HuH-7.5 (cell line): Measurements from ENCODE around the gene BBLN.
"Not testable (repeated sequence)": the region's sequence is repeated elsewhere in the genome, so short reads cannot be mapped to it uniquely, and the experiment has no call there.

Experiments used
- DNase-seq: peaks from one replicate; pipeline ENCODE4 v3.0.0; 2011; ENCODE audit warnings: low spot score

The BBLN gene

DNA sequence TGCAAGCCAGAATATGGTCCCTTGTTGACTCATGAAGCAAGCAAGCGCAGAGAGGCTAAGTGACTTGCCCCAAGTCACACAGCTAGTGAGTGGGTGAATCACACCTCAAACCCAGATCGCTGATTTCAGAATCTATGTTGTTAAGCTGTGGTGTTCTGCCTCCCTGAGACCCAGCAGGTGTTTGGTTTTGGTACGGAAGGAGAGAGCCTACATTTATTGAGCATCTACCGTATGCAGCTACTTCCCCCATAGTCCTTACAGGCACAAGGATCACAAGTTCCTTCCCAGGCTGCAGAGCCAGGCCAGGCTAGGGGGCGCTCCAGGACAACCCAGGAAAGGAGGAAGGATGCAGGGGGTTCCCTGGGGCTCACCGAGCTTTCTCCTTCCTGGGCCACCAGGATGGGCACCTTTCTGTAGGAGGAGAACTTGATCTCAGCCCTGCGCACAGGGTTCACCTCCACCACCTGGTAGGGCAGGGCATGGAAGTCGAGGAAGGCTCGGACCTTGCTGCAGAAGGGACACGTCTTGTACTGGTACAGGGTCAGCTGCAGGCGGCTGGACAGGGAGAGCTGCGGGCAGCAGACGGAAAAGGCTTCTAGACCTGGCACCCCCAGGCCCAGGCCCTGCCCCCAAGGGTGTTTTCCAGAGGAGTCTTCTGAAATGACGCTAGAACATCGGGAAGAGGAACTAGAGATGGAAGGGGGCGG is 35.0 kb upstream of the BBLN start:
- no peak for DNase-seq

- DNase-seq: no peak
Measured at GRCh38 chr9:128125580-128126354, 34.3 kb upstream of the BBLN start.

DNA sequence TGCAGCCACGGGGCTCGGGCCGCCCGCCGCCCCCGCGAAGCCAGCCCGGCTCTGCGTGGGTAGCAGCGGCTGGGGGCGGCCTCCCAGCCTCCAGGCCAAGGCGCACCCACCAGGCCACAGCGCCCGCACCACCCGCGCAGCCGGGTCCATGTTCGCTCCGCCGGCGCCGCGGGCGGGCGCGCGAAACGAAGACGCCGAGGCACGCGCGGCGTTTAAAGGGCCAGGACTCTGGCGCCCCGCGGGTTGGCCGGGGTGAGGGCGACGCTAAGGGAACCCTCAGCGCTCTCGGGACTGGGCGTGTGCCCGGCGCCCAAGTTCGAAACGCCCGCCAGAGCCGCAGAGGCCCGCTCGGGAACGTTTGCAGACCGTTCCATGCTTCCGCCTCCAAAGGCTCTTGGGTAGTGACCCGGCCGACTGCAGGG is 32.5 kb upstream of the BBLN start, which contains the start of gene PTGES2:
TSS of gene PTGES2 (minus strand) at position 162 of the 422 bp plus-strand sequence. CDS start at position 150, 12 bp downstream.
- DNase-seq: peak; percentile 64

DNA sequence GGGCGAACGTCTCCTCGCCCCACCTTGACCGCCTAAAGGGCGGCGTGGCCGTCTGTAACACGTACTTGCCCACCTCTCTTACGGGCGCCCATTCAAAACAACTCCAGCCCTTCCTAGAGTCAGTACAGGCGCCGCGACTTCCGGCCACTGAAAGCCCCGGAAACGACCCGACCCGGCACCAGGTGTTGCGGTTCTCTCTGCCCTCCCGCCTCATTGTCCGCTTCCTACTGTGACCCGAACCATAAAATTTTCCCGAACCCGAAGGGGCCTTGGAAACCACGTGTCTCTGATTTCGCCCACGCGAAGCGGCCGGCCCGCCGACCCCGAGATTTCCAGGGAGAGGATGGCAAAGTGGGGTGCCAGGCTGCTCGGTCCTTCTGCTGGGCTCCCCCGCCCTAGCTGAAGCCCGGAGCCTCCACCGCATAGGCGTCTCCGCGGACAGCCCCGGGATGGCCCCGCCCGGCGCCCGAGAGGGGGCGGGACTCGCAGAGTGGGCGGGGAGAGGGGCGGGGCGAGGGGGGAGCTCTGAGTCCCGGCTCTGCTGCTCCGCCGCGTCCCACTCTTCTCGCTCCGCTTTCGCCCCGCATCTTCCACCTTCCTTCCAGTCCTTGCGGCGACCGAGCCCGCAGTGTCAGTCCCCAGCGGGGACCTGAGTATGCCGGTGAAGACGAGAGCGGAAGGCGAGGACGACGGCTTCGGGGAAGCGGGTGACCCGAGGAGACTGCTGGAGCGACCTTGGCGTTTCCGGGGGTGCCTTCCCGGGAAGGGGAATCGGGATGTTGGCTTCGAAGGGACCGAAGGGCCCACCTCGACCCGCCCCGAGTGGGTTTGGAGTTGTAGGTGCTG is 31.9 kb upstream of the BBLN start:
- peak; percentile 71 for DNase-seq

DNA sequence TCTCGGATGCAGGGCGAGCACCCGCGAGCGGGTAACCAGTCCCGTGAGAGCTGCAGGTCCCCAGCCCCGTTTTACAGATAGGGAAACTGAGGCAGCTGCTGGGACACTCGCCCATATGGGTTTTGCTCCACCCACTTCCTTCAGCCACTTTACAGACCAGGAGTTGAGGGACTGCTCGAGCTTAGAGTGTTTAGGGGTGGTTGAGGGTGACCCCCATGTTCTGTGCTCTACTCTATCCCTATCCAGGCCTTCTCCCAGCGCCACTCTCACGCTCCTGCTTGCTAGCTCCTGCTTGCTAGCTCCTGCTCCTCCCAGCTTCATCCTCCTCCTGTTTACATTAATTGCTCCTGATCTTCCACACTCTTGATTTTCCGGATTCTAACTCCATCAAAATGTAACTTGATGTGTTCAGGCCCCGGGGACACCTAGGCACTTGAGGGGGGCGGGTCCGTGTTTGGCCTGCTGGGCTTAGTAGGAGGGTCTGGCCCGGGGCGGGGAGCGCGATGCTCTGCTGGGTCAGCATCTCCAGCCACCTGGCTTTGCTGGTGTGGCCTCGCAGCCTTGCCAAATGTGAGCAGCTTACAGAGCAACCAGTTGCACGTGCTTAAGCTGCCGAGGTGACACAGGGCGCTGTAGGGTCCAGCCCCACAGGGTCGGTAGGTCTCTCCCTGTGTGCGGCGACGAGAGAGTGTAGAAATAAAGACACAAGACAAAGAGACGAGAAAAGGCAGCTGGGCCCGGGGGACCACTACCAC is 31.1 kb upstream of the BBLN start:
- DNase-seq: no peak

DNA sequence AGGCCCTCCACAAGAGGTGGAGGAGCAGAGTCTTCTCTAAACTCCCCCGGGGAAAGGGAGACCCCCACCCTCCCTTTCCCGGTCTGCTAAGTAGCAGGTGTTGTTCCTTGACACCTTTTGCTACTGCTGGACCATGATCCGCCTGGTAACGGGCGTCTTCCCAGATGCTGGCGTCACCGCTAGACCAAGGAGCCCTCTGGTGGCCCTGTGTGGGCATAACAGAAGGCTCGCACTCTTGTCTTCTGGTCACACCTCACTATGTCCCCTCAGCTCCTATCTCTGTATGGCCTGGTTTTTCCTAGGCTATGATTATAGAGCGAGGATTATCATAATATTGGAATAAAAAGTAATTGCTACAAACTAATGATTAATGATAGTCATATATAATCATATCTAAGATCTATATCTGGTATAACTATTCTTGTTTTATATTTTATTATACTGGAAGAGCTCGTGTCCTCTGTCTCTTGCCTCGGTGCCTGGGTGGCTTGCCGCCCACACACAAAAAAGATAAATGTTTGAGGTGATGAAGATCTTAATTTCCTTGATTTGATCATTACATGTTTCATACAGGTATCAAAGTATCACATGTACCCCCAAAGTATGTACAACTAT is 30.0 kb upstream of the BBLN start:
- not testable (repeated sequence) for DNase-seq

DNA sequence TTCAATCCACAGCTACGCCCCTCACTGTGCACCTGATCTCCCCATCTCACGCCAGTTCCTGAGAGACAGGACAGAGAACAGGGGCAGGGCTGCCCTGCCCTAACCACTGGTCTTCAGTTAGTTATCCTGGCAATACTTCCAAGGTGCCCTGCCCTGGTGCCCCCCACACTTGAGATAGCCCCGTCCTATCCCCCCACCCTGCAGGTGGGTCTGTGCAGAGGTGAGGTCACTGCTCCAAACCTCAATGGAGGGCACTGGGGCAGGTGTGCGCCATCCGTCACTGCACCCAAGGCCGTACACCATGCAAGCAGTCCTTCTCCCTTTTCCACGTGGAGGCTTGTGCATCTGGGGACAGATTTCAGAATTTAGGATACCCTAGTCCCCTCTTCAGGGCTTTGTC is 29.4 kb upstream of the BBLN start:
- DNase-seq: not testable (repeated sequence)

GRCh38 chr9:128131346-128131745 is 28.7 kb upstream of the BBLN start:
- not testable (repeated sequence) for DNase-seq

- not testable (repeated sequence) for DNase-seq
Measured at GRCh38 chr9:128132139-128132538, 27.9 kb upstream of the BBLN start.

DNA sequence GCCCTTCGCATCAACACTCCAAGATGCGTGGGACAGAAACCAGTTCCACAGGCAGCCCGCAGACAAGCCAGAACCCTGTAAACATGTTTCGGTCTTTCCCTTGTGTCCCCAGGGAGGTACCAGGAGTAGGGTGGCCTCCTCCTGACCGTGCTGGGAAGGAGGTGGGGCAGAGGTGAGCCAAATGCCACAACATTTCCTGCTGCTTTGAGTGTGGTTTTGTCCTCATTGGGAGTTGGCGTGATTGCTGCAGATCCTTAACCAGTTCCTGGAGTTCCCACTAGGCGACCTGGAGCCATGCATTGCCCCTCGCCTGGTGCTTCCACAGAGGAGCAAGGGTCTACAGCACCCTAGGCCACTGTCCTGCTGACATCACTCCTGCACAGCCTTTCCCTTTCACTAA is 24.5 kb upstream of the BBLN start:
- not testable (repeated sequence) for DNase-seq

DNA sequence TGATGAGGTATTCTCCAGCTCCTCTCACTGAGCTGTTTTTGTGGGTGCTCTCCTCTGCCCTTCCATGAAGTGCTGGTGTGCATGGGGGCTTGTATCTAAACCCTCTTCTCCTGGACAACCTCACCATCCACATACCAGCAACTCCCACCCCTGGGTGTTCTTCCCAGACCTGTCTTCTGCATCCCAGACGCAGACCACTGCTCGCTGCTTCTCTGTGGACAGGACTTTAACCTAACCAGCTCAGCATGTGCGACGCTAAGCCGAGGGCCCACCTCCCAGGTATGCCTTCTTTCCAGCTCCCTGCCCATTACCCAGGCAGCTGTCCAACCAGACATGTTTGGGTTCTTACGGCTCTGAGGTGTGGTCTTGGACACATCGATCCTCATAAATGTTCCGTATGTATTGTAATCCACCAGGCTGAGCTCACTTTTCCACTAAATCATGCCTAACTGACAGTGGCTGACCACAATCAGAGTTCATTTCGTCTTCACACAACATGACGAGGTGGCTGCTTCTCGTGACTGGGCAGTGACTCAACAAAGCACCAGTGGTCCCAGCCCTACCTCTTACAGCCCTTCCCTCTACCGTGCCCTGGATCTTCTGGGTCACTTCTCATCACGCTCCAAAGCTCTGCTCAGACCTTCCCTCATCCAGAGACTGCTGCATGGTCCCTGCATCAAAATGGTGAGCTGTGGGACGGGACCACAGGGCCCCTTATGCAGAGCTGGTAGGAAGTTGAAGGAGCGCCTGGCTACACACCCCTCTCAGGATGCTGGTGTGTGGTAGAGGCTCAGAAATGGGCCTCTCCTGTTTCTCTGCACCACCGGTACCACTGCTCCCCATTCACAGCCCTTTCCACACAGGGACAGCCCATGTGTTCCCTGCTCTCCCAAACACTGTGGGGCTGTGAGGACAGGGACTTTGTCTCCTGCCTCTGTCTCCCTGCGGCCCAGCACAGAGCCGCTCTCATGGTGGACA is 23.0 kb upstream of the BBLN start:
- no peak for DNase-seq

DNA sequence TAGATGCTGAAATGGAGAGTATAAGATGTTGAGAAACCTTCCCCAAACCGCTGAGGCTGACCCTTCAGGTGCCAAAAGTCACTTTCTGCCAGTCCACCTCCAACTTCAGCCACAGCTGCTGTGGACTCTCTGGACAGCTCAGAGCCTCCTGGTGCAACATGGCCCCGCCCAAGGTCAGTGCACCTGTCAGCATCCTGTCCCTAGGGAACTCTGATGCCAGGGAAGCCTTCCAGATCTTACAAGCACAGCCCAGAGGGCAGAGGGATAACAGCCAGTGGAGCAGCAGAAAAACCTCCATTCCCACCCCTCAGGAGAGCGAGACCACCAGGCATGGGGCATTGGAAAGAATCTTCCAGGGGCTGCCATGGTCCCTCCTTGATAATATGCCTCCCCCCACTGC is 22.1 kb upstream of the BBLN start:
- no peak for DNase-seq

GRCh38 chr9:128139621-128140020 is 20.4 kb upstream of the BBLN start:
- DNase-seq: no peak

DNA sequence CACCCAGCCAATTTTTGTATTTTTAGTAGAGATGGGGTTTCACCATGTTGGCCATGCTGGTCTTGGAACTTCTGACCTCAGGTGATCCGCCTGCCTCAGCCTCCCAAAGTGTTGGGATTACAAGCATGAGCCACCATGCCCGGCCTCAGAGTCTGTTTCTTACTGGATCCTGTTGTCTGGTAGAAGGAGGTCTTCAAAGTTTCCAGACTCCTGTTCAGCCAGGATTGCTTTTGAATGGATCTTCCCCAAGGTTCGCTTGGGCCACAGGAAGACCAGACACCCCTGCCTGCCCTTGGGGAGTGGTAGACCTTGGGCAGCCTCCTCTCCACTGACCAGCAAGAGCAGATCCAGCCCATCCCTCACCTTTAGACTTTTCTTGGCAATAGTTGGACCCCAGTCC is 18.5 kb upstream of the BBLN start:
- no peak for DNase-seq

- no peak for DNase-seq
Measured at GRCh38 chr9:128142061-128142460, 18.0 kb upstream of the BBLN start.

DNA sequence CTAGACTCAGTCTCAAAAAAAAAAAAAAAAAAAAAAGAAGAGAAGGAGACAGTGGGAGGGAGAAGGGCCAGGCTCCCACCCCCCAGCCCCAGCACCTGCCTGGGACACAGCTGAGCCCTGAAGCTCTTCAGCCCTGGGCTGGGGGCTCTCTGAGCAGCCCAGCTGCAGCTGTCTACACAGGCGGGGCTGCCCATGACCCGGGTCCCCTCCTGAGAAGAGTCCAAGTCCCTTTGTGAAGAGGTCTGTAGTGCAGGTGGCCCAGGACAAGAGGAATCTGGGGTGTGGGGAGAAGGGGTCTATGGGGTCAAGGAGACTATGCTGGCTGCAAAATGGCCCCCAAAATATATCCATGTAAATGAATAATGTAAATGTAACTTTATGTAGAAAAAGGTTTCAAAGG is 17.5 kb upstream of the BBLN start:
- DNase-seq: no peak

GRCh38 chr9:128143525-128144238 is 16.4 kb upstream of the BBLN start:
- no peak for DNase-seq

GRCh38 chr9:128144239-128145181 is 15.6 kb upstream of the BBLN start:
- no peak for DNase-seq
